HCT116 (cell line): ENCODE data around the gene NOS3. TPM values are rescaled to one million over a fixed set of nuclear protein-coding genes. Genes with fewer than 3 reads are reported as not detected.

Experiments
- ATAC-seq: fragments of 200-7000 bp; cut with Tn5 transposase; 2 replicates; pipeline ENCODE4 v1.9.1; 2020; ENCODE audit warnings: mild to moderate bottlenecking, moderate library complexity
- BruUV-seq: library from RNA; stranded (reverse); fragments of 400-500 nt; replicated peaks from 2 replicates; lab custom pipeline; 2021; lab: Mats Ljungman, UMichigan
- CTCF ChIA-PET: fragments of 300-600 bp; sonication (Branson Sonifier 250); formaldehyde crosslinking; loops from one replicate; lab custom pipeline; 2021; ENCODE audit warnings: antibody characterized with exemption; lab: Charles Lee
- POLR2A ChIA-PET: fragments of 300-600, 350-600 bp; sonication (Branson Sonifier 250); formaldehyde crosslinking; loops from one replicate; lab custom pipeline; 2021; ENCODE audit warnings: antibody characterized with exemption; lab: Charles Lee
- RAD21 ChIA-PET, 2 experiments: fragments of 300-600 bp; sonication (Branson Sonifier 250); formaldehyde crosslinking; loops; one replicate each; lab custom pipeline; 2023; ENCODE audit warnings: low total read pairs in 2 of 2; ENCODE audit not compliant: uncharacterized antibody in 2 of 2, unreplicated experiment in 2 of 2, low non-redundant PET in 1 of 2; lab: Charles Lee
- DNase-seq: peaks from one replicate; pipeline ENCODE4 v3.0.0-alpha.2; 2010; ENCODE audit warnings: low read depth, low spot score
- H2AFZ ChIP-seq: fragments of 200-600 bp; shearing (Covaris generic), sonication (generic); 2 replicates; pipeline ENCODE4 v1.6.1; 2017; ENCODE audit warnings: low read depth, mixed run types, mixed read lengths, antibody characterized with exemption, low read length; ENCODE audit not compliant: poor library complexity, severe bottlenecking
- H3K27ac ChIP-seq: 2 replicates; pipeline ENCODE4 v1.5.1; 2012; ENCODE audit warnings: low read depth, low read length
- H3K27me3 ChIP-seq: fragments of 200-600 bp; sonication (generic); 2 replicates; pipeline ENCODE4 v1.6.1; 2016; ENCODE audit warnings: mixed run types, low read length, mixed read lengths; ENCODE audit not compliant: insufficient read depth
- H3K36me3 ChIP-seq, 2 experiments: fragments of 200-500 bp in 1 of 2; fragments of 200-600 bp in 1 of 2; sonication (Bioruptor generic) in 1 of 2; sonication (generic) in 1 of 2; 2 replicates each; pipeline versions ENCODE4 v1.5.1 to v1.6.1; 2014 to 2016; ENCODE audit warnings: low read length in 2 of 2, inconsistent platforms in 1 of 2, mixed read lengths in 1 of 2, mixed run types in 1 of 2; ENCODE audit not compliant: insufficient read depth in 2 of 2, control insufficient read depth in 1 of 2
- H3K4me1 ChIP-seq, 2 experiments: fragments of 200-600 bp in 1 of 2; sonication (generic) in 1 of 2; 2 replicates each; pipeline versions ENCODE4 v1.5.1 to v1.6.1; 2012 to 2017; ENCODE audit warnings: low read length in 2 of 2, inconsistent platforms in 1 of 2, mild to moderate bottlenecking in 1 of 2, mixed read lengths in 1 of 2, mixed run types in 1 of 2, moderate library complexity in 1 of 2; ENCODE audit not compliant: insufficient read depth in 2 of 2, control insufficient read depth in 1 of 2
- H3K4me2 ChIP-seq: fragments of 200-600 bp; sonication (generic); 2 replicates; pipeline ENCODE4 v1.6.1; 2017; ENCODE audit warnings: mixed run types, low read length, mixed read lengths
- H3K4me3 ChIP-seq, 2 experiments: fragments of 200-600 bp in 1 of 2; sonication (generic) in 1 of 2; replicated peaks in 1 of 2; 2 replicates each; pipeline ENCODE4 v1.5.1; 2011 to 2016; ENCODE audit warnings: low read length in 2 of 2, control low read depth in 1 of 2, low read depth in 1 of 2, mild to moderate bottlenecking in 1 of 2, mixed read lengths in 1 of 2, mixed run types in 1 of 2
- H3K79me2 ChIP-seq: fragments of 200-600 bp; sonication (generic); 2 replicates; pipeline ENCODE4 v1.6.1; 2017; ENCODE audit warnings: mild to moderate bottlenecking, mixed run types, low read length, moderate library complexity, mixed read lengths; ENCODE audit not compliant: insufficient read depth
- H3K9ac ChIP-seq: fragments of 200-600 bp; sonication (generic); 2 replicates; pipeline ENCODE4 v1.6.1; 2016; ENCODE audit warnings: low read length, mixed read lengths
- H3K9me2 ChIP-seq: fragments of 200-600 bp; sonication (generic), shearing (Covaris generic); 2 replicates; pipeline ENCODE4 v1.6.1; 2017; ENCODE audit warnings: mixed run types, mild to moderate bottlenecking, moderate library complexity; ENCODE audit not compliant: insufficient read depth
- H3K9me3 ChIP-seq, 2 experiments: fragments of 200-500 bp in 1 of 2; fragments of 200-600 bp in 1 of 2; sonication (Bioruptor generic) in 1 of 2; sonication (generic) in 1 of 2; 2 replicates each; pipeline ENCODE4 v1.6.1; 2014 to 2017; ENCODE audit warnings: low read length in 2 of 2, mixed read lengths in 2 of 2, inconsistent platforms in 1 of 2, low read depth in 1 of 2, mild to moderate bottlenecking in 1 of 2, mixed run types in 1 of 2, moderate library complexity in 1 of 2; ENCODE audit not compliant: control insufficient read depth in 1 of 2, insufficient read depth in 1 of 2
- H4K20me1 ChIP-seq: fragments of 200-600 bp; sonication (generic), shearing (Covaris generic); 2 replicates; pipeline ENCODE4 v1.6.1; 2017; ENCODE audit warnings: mixed run types, mild to moderate bottlenecking, moderate library complexity; ENCODE audit not compliant: insufficient read depth
- CBX3 ChIP-seq: IDR thresholded peaks from 2 replicates; pipeline ENCODE4 v1.6.1; 2012; ENCODE audit warnings: low read depth
- ELF1 ChIP-seq: IDR thresholded peaks from 2 replicates; pipeline ENCODE4 v1.6.1; 2012; ENCODE audit warnings: low read depth, borderline replicate concordance
- EZH2 ChIP-seq: fragments of 200-600 bp; sonication (generic); IDR thresholded peaks from 2 replicates; pipeline ENCODE4 v1.6.1; 2017; ENCODE audit warnings: antibody characterized with exemption, mixed run types
- FOSL1 ChIP-seq: IDR thresholded peaks from 2 replicates; pipeline ENCODE4 v1.6.1; 2012; ENCODE audit warnings: low read depth
- JUND ChIP-seq: IDR thresholded peaks from 2 replicates; pipeline ENCODE4 v1.6.1; 2012
- MAX ChIP-seq: IDR thresholded peaks from 2 replicates; pipeline ENCODE4 v1.6.1; 2012
- POLR2A ChIP-seq: IDR thresholded peaks from 2 replicates; pipeline ENCODE4 v1.7.0; 2011; ENCODE audit warnings: borderline replicate concordance; ENCODE audit not compliant: insufficient read depth, insufficient read length; ENCODE audit errors: extremely low read depth
- POLR2AphosphoS5 ChIP-seq: IDR thresholded peaks from 2 replicates; pipeline ENCODE4 v1.6.1; 2011; ENCODE audit warnings: mild to moderate bottlenecking, low read depth, low read length, moderate library complexity
- SP1 ChIP-seq: IDR thresholded peaks from 2 replicates; pipeline ENCODE4 v1.6.1; 2012; ENCODE audit warnings: low read depth
- YY1 ChIP-seq: IDR thresholded peaks from 2 replicates; pipeline ENCODE4 v1.6.1; 2011; ENCODE audit warnings: low read length, low read depth, moderate library complexity, mild to moderate bottlenecking; ENCODE audit not compliant: insufficient replicate concordance; ENCODE audit errors: extremely low read depth
- ZBTB33 ChIP-seq: IDR thresholded peaks from 2 replicates; pipeline ENCODE4 v1.6.1; 2011; ENCODE audit warnings: mild to moderate bottlenecking, low read length, moderate library complexity; ENCODE audit not compliant: insufficient replicate concordance; ENCODE audit errors: extremely low read depth
- ZFX ChIP-seq: fragments of 450-650 bp; IDR thresholded peaks from 2 replicates; pipeline ENCODE4 v1.6.1; 2017
- intact Hi-C: fragments of 100-400 bp; cut with micrococcal nuclease; formaldehyde crosslinking; loops from 2 replicates; pipeline ENCODE4 v1.10.0; 2022
- total RNA-seq: library from RNA; stranded (reverse); gene quantifications from one replicate; pipeline ENCODE4 v1.2.1, GENCODE V29; 2021; ENCODE audit not compliant: unreplicated experiment
- TF ChIP-seq, protein P1 (sequence below): IDR thresholded peaks from 2 replicates; pipeline ENCODE4 v1.6.1; 2012; ENCODE audit warnings: low read depth

The NOS3 gene
- total RNA-seq, 1 experiment from 2014 or later = 35.8 TPM

DNA sequence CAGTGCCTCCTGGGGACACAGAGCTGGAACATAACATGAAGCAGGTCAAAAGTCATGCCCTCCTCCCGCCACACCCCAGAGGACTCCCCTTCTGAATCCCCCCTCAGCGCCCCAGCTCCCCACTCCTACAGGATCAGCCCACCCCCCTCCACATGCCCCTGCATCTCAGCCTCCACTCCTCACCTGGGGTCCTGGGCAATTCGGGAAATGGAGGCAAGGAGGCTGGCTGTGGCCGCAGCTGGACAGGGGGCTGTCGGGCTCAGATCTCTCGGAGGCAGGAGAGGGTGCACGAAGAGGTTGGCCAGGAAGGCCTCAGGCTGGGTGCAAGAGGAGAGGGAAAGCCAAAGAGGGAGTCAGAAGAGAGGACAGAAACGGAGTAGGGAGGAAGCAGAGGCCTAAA, 25.7 kb downstream of the NOS3 start:
- POLR2A ChIA-PET = no interaction called here

GRCh38 chr7:151016942-151017341, 26.1 kb downstream of the NOS3 start:
- ChIA-PET CTCF (interaction anchor here (1.0 to 2.0 kb wide), 4 partner anchors 8 to 68 kb away, joined by 3 to 7 read pairs (median 4); partner anchors contain the start of gene ABCB8), RAD21 (no interaction called here), POLR2A (no interaction called here)
- no peak overlapping the region for H3K9ac ChIP-seq
- no peaks in the 10 kb centered on the region for H3K9me3 ChIP-seq
- H3K9me2 ChIP-seq = no peaks in the 10 kb centered on the region
- H3K4me1 ChIP-seq = peaks cover 0 to 34% of the 10 kb centered on the region in 2 experiments; a peak in 2 of 4 replicates
- intact Hi-C loops = loop anchor here (5.0 to 10.0 kb wide), 2 partner anchors 120 to 242 kb away; no protein-coding TSS in a partner anchor
- H3K4me2 ChIP-seq = no peak overlapping the region
- H4K20me1 ChIP-seq = no peaks in the 10 kb centered on the region
- no peak overlapping the region for H2AFZ ChIP-seq
- H3K27ac ChIP-seq = no peak overlapping the region
- no peaks in the 10 kb centered on the region for H3K79me2 ChIP-seq
- BruUV-seq = no TSS peak
- no peak overlapping the region for H3K4me3 ChIP-seq
- no peak for DNase-seq
- H3K27me3 ChIP-seq = no peaks in the 10 kb centered on the region
- no peaks in the 10 kb centered on the region for H3K36me3 ChIP-seq
- no peak for ATAC-seq
- TF ChIP-seq, protein P1, sequence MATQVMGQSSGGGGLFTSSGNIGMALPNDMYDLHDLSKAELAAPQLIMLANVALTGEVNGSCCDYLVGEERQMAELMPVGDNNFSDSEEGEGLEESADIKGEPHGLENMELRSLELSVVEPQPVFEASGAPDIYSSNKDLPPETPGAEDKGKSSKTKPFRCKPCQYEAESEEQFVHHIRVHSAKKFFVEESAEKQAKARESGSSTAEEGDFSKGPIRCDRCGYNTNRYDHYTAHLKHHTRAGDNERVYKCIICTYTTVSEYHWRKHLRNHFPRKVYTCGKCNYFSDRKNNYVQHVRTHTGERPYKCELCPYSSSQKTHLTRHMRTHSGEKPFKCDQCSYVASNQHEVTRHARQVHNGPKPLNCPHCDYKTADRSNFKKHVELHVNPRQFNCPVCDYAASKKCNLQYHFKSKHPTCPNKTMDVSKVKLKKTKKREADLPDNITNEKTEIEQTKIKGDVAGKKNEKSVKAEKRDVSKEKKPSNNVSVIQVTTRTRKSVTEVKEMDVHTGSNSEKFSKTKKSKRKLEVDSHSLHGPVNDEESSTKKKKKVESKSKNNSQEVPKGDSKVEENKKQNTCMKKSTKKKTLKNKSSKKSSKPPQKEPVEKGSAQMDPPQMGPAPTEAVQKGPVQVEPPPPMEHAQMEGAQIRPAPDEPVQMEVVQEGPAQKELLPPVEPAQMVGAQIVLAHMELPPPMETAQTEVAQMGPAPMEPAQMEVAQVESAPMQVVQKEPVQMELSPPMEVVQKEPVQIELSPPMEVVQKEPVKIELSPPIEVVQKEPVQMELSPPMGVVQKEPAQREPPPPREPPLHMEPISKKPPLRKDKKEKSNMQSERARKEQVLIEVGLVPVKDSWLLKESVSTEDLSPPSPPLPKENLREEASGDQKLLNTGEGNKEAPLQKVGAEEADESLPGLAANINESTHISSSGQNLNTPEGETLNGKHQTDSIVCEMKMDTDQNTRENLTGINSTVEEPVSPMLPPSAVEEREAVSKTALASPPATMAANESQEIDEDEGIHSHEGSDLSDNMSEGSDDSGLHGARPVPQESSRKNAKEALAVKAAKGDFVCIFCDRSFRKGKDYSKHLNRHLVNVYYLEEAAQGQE = no peak
- no peak for TF ChIP-seq CBX3
- TF ChIP-seq ZFX = no peak
- no peak for TF ChIP-seq JUND
- no peak for TF ChIP-seq FOSL1
- no peak for TF ChIP-seq YY1
- no peak for TF ChIP-seq POLR2A
- TF ChIP-seq POLR2AphosphoS5 = no peak
- TF ChIP-seq ZBTB33 = no peak
- no peak for TF ChIP-seq EZH2
- no peak for TF ChIP-seq SP1

More for the DNA sequence above, 25.7 kb downstream of the NOS3 start:
- no peaks in the 10 kb centered on the region for H3K9me2 ChIP-seq
- ChIA-PET RAD21 (no interaction called here), CTCF (interaction anchor here (1.0 kb wide), 3 partner anchors 8 to 52 kb away, joined by 3 to 7 read pairs (median 3); partner anchors contain the start of gene ABCB8)
- no peaks in the 10 kb centered on the region for H3K27me3 ChIP-seq
- DNase-seq = no peak
- H3K36me3 ChIP-seq = no peaks in the 10 kb centered on the region
- TF ChIP-seq MAX (no peak), ELF1 (no peak), FOSL1 (no peak), POLR2AphosphoS5 (0 out of 2 replicates have a peak, but pooled peaks have one; percentile 3), POLR2A (no peak), YY1 (no peak), EZH2 (no peak)
- intact Hi-C loops = loop anchor here (5.0 to 10.0 kb wide), 2 partner anchors 119 to 242 kb away; no protein-coding TSS in a partner anchor
- H3K4me1 ChIP-seq = peaks cover 0 to 38% of the 10 kb centered on the region in 2 experiments; a peak in 2 of 4 replicates
- H4K20me1 ChIP-seq = no peaks in the 10 kb centered on the region
- no peak overlapping the region for H2AFZ ChIP-seq
- H3K9me3 ChIP-seq = no peaks in the 10 kb centered on the region
- no peak for ATAC-seq
- H3K4me3 ChIP-seq = no peak overlapping the region
- no peak overlapping the region for H3K4me2 ChIP-seq
- H3K79me2 ChIP-seq = no peaks in the 10 kb centered on the region
- H3K9ac ChIP-seq = no peak overlapping the region
- no TSS peak for BruUV-seq
- no peak overlapping the region for H3K27ac ChIP-seq
